A673 (cell line): ENCODE results near the gene MRM2. TPM values are rescaled to one million over a fixed set of nuclear protein-coding genes. Genes with fewer than 3 reads are reported as not detected.
A peak's percentile ranks its signal among the peaks of the same experiment; 100 is the strongest.

Experiments
- Bru-seq: library from RNA; stranded (reverse); fragments of 400-500 nt; gene quantifications from one replicate; lab custom pipeline; 2021; lab: Mats Ljungman, UMichigan
- BruChase-seq, 2 experiments: library from RNA; stranded (reverse); fragments of 400-500 nt; gene quantifications; one replicate each; lab custom pipeline; 2021; lab: Mats Ljungman, UMichigan
- BruUV-seq: library from RNA; stranded (reverse); fragments of 400-500 nt; replicated peaks from 2 replicates; lab custom pipeline; 2021; lab: Mats Ljungman, UMichigan
- CTCF ChIA-PET: fragments of 300-600 bp; sonication (Branson Sonifier 250); formaldehyde crosslinking; loops from one replicate; lab custom pipeline; 2022; ENCODE audit warnings: antibody characterized with exemption; lab: Charles Lee
- POLR2A ChIA-PET: fragments of 300-600 bp; sonication (Branson Sonifier 250); formaldehyde crosslinking; loops from one replicate; lab custom pipeline; 2022; ENCODE audit warnings: antibody characterized with exemption; ENCODE audit not compliant: low non-redundant PET; lab: Charles Lee
- DNase-seq: peaks from one replicate; pipeline ENCODE4 v3.0.0-alpha.2; 2015; ENCODE audit warnings: low spot score
- H3K27ac ChIP-seq: fragments of 200-600 bp; sonication (generic); 2 replicates; pipeline ENCODE4 v1.5.1; 2016; ENCODE audit warnings: mixed run types, low read depth, mild to moderate bottlenecking, mixed read lengths, antibody characterized with exemption, low read length; ENCODE audit not compliant: poor library complexity, severe bottlenecking
- H3K27me3 ChIP-seq: fragments of 200-600 bp; sonication (generic); replicated peaks from 2 replicates; pipeline ENCODE4 v1.6.1; 2017; ENCODE audit warnings: mixed run types, low read depth, mild to moderate bottlenecking, mixed read lengths, antibody characterized with exemption, low read length; ENCODE audit not compliant: insufficient read depth, poor library complexity
- H3K36me3 ChIP-seq: fragments of 200-600 bp; sonication (generic); 2 replicates; pipeline ENCODE4 v1.6.1; 2016; ENCODE audit warnings: mixed run types, mild to moderate bottlenecking, mixed read lengths, antibody characterized with exemption, low read length; ENCODE audit not compliant: insufficient read depth, poor library complexity, severe bottlenecking
- H3K4me1 ChIP-seq: fragments of 200-600 bp; sonication (generic); 2 replicates; pipeline ENCODE4 v1.6.1; 2017; ENCODE audit warnings: mixed run types, mild to moderate bottlenecking, mixed read lengths, antibody characterized with exemption, low read length; ENCODE audit not compliant: insufficient read depth, poor library complexity, severe bottlenecking
- H3K4me3 ChIP-seq: fragments of 200-600 bp; sonication (generic); 2 replicates; pipeline ENCODE4 v1.5.1; 2016; ENCODE audit warnings: low read depth, mixed run types, mild to moderate bottlenecking, mixed read lengths, low read length; ENCODE audit not compliant: poor library complexity, severe bottlenecking
- H3K9me3 ChIP-seq: fragments of 200-600 bp; sonication (generic); 2 replicates; pipeline ENCODE4 v1.6.1; 2016; ENCODE audit warnings: mixed run types, low read depth, mild to moderate bottlenecking, mixed read lengths, antibody characterized with exemption, low read length; ENCODE audit not compliant: poor library complexity, severe bottlenecking
- CTCF ChIP-seq: fragments of 300-800, 200-600 bp; sonication (generic); conservative IDR thresholded peaks from 2 replicates; pipeline ENCODE4 v1.5.1; 2017; ENCODE audit warnings: low read depth, mild to moderate bottlenecking, antibody characterized with exemption, low read length, moderate library complexity, mixed read lengths
- EZH2 ChIP-seq: fragments of 200-600 bp; sonication (generic); IDR thresholded peaks from 2 replicates; pipeline ENCODE4 v1.6.1; 2017; ENCODE audit warnings: borderline replicate concordance, low read depth, mild to moderate bottlenecking, mixed read lengths, antibody characterized with exemption, low read length; ENCODE audit not compliant: poor library complexity, severe bottlenecking
- intact Hi-C: fragments of 100-400 bp; cut with micrococcal nuclease; formaldehyde crosslinking; loops from one replicate; pipeline ENCODE4 v1.10.0; 2022; ENCODE audit not compliant: unreplicated experiment
- long read RNA-seq: library from polyadenylated mRNA; stranded (forward); transcript quantifications from one replicate; pipeline ENCODE4 v2.0.0, GENCODE V29; 2022
- total RNA-seq: library from RNA; stranded (reverse); gene quantifications from 2 replicates; pipeline ENCODE4 v1.2.3, GENCODE V29; 2021

Gene MRM2
- total RNA-seq, result 50.4 and 51.3 TPM in 2 replicates
- Bru-seq, nascent RNA, result percentile 81 among the genes with signal in this experiment
- BruChase-seq, experiment 1, labeled RNA remaining after a 2-hour chase, result percentile 85 among the genes with signal in this experiment
- BruChase-seq, experiment 2, labeled RNA remaining after a 6-hour chase, result percentile 85 among the genes with signal in this experiment
- long read RNA-seq, transcript MRM2-205 (4 exons, 2,511 nt), result minor isoform, 14 of 125 reads
- long read RNA-seq, transcript MRM2-201 (3 exons, 1,601 nt), result major isoform, 51 of 125 reads
- long read RNA-seq, partial matches to known transcripts, result 12 of 125 reads
- long read RNA-seq, other reads (novel, unspliced or antisense), result 44 of 125 reads

GRCh38 chr7:2241580-2242540, at the start of gene MRM2, which contains the start of gene NUDT1:
Gene MRM2 (minus strand): TSS chr7:2242205. CDS start chr7:2242169, 36 bp downstream.
Gene NUDT1 (plus strand): TSS chr7:2242226. CDS start chr7:2244575, 2,349 bp downstream.
- peak; percentile 84 for DNase-seq
- Histone ChIP-seq H3K27ac (peak within 1 kb of the TSS; percentile 91), H3K4me1 (peaks cover 19% of the 10 kb centered on the region), H3K36me3 (peaks cover 29% of the 10 kb centered on the region), H3K27me3 (no peaks in the 10 kb centered on the region), H3K9me3 (no peaks in the 10 kb centered on the region), H3K4me3 (peak within 1 kb of the TSS; percentile 99)
- intact Hi-C loops, result no loop called here
- no TSS peak for BruUV-seq
- CTCF ChIA-PET, result interaction anchor here (1.3 kb wide), 1 partner anchor 106 kb away, joined by 3 read pairs; no protein-coding TSS in a partner anchor
- TF ChIP-seq EZH2 (no peak), CTCF (no peak)
- POLR2A ChIA-PET, result no interaction called here

- ChIA-PET POLR2A (no interaction called here), CTCF (no interaction called here)
- no peak overlapping the region for H3K4me3 ChIP-seq
- no peaks in the 10 kb centered on the region for H3K4me1 ChIP-seq
- no TSS peak for BruUV-seq
- no peak for DNase-seq
- no peaks in the 10 kb centered on the region for H3K36me3 ChIP-seq
- no peaks in the 10 kb centered on the region for H3K27me3 ChIP-seq
- H3K9me3 ChIP-seq, result no peaks in the 10 kb centered on the region
- intact Hi-C loops, result no loop called here
- no peak for TF ChIP-seq EZH2
- no peak for TF ChIP-seq CTCF
- H3K27ac ChIP-seq, result no peak overlapping the region
Observed at GRCh38 chr7:2290877-2291276, 48.9 kb upstream of the MRM2 start.

DNA sequence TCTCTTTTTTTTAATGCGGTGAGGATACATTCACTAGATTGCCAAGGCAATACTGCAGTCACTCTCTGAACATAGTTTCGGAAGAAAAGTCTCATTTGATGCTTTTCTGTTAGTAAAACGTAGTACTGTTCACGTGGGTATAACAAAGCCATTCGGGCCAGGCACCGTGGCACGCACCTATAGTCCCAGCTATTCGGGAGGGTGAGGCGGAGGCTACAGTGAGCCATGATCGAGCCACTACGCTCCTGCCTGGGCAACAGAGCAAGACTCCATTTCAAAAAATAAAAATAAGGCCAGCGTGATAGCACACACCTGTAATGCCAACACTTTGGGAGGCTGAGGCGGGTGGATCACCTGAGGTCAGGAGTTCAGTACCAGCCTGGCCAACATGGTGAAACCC, 47.6 kb upstream of the MRM2 start:
- no peak for DNase-seq
- H3K27ac ChIP-seq, result no peak overlapping the region
- TF ChIP-seq EZH2, result no peak
- TF ChIP-seq CTCF, result no peak
- H3K4me1 ChIP-seq, result no peaks in the 10 kb centered on the region
- H3K27me3 ChIP-seq, result no peaks in the 10 kb centered on the region
- BruUV-seq, result no TSS peak
- CTCF ChIA-PET, result no interaction called here
- H3K9me3 ChIP-seq, result no peaks in the 10 kb centered on the region
- no peak overlapping the region for H3K4me3 ChIP-seq
- no peaks in the 10 kb centered on the region for H3K36me3 ChIP-seq
- intact Hi-C loops, result no loop called here
- POLR2A ChIA-PET, result no interaction called here
